Measurements from ENCODE around the gene VPS52.

VPS52 gene

GRCh38 chr6:33251395-33252012 lies 20.2 kb downstream of the VPS52 start:
- no peak for DNase-seq (ENCODE audit: extremely low spot score)
- no peak for TF ChIP-seq CTCF (IDR thresholded peaks at IDR 0.05; ENCODE audit: control extremely low read depth, extremely low read depth, low read depth, missing control alignments)
- POLR2A ChIA-PET = interaction anchor here (0.6 kb wide), 1 partner anchor 9 kb away, joined by 6 read pairs; no protein-coding TSS in a partner anchor
- CTCF ChIA-PET = interaction anchor here (1.4 to 7.7 kb wide), 3 partner anchors 9 to 16 kb away, joined by 4 to 82 read pairs (median 81); partner anchors contain the start of genes RPS18 and VPS52

- TF ChIP-seq CTCF (IDR thresholded peaks at IDR 0.05; ENCODE audit: control extremely low read depth, extremely low read depth, low read depth, missing control alignments) = no peak
- DNase-seq (ENCODE audit: extremely low spot score) = no peak
- POLR2A ChIA-PET = no interaction called here
- CTCF ChIA-PET = interaction anchor here (0.9 to 7.7 kb wide), 8 partner anchors 8 to 124 kb away, joined by 3 to 82 read pairs (median 8); partner anchors contain the start of genes RPS18 and VPS52
Measured at GRCh38 chr6:33250731-33251130, 20.9 kb downstream of the VPS52 start.

- POLR2A ChIA-PET = interaction anchor here (0.5 to 2.1 kb wide), 3 partner anchors 22 to 386 kb away, joined by 5 to 10 read pairs (median 6); partner anchors contain the start of genes RPS18 and VPS52
- no peak for DNase-seq (ENCODE audit: extremely low spot score)
- no peak for TF ChIP-seq CTCF (IDR thresholded peaks at IDR 0.05; ENCODE audit: control extremely low read depth, extremely low read depth, low read depth, missing control alignments)
- CTCF ChIA-PET = interaction anchor here (0.6 to 7.7 kb wide), 28 partner anchors 7 to 412 kb away, joined by 3 to 82 read pairs (median 10); partner anchors contain the start of genes HSD17B8, PFDN6, RPS18 and TAP2
Measured at GRCh38 chr6:33249732-33250630, 21.7 kb downstream of the VPS52 start.

GRCh38 chr6:33248932-33249731 lies 22.5 kb downstream of the VPS52 start:
- TF ChIP-seq CTCF (IDR thresholded peaks at IDR 0.05; ENCODE audit: control extremely low read depth, extremely low read depth, low read depth, missing control alignments) = no peak
- peak; percentile 95 for DNase-seq (ENCODE audit: extremely low spot score)
- ChIA-PET POLR2A (interaction anchor here (0.5 to 2.1 kb wide), 6 partner anchors 14 to 810 kb away, joined by 4 to 12 read pairs (median 6); partner anchors contain the start of genes RPS18 and VPS52), CTCF (interaction anchor here (0.7 to 7.7 kb wide), 54 partner anchors 8 to 411 kb away, joined by 3 to 82 read pairs (median 5); partner anchors contain the start of genes B3GALT4, CUTA, HSD17B8 and PFDN6)

- CTCF ChIA-PET = interaction anchor here (0.7 to 7.7 kb wide), 59 partner anchors 9 to 403 kb away, joined by 3 to 82 read pairs (median 5); partner anchors contain the start of genes B3GALT4, CUTA, HSD17B8 and PFDN6
- no peak for DNase-seq (ENCODE audit: extremely low spot score)
- POLR2A ChIA-PET = interaction anchor here (0.5 to 2.2 kb wide), 6 partner anchors 23 to 810 kb away, joined by 3 to 10 read pairs (median 6); partner anchors contain the start of genes RPS18 and VPS52
- TF ChIP-seq CTCF (IDR thresholded peaks at IDR 0.05; ENCODE audit: control extremely low read depth, extremely low read depth, low read depth, missing control alignments) = no peak
Measured at GRCh38 chr6:33248643-33248931, 23.1 kb downstream of the VPS52 start.

Data from GM10248 (cell line).